NT2/D1 (cell line): ENCODE data around the gene QSOX2.

ENCODE experiments used
- SUZ12 ChIP-seq: IDR thresholded peaks from 2 replicates; pipeline ENCODE4 v1.6.1; 2011; ENCODE audit not compliant: insufficient read length, insufficient read depth; ENCODE audit errors: extremely low read depth
- ZNF274 ChIP-seq: IDR thresholded peaks from 2 replicates; pipeline ENCODE4 v1.6.1; 2011; ENCODE audit warnings: mild to moderate bottlenecking, low read depth, low read length

DNA sequence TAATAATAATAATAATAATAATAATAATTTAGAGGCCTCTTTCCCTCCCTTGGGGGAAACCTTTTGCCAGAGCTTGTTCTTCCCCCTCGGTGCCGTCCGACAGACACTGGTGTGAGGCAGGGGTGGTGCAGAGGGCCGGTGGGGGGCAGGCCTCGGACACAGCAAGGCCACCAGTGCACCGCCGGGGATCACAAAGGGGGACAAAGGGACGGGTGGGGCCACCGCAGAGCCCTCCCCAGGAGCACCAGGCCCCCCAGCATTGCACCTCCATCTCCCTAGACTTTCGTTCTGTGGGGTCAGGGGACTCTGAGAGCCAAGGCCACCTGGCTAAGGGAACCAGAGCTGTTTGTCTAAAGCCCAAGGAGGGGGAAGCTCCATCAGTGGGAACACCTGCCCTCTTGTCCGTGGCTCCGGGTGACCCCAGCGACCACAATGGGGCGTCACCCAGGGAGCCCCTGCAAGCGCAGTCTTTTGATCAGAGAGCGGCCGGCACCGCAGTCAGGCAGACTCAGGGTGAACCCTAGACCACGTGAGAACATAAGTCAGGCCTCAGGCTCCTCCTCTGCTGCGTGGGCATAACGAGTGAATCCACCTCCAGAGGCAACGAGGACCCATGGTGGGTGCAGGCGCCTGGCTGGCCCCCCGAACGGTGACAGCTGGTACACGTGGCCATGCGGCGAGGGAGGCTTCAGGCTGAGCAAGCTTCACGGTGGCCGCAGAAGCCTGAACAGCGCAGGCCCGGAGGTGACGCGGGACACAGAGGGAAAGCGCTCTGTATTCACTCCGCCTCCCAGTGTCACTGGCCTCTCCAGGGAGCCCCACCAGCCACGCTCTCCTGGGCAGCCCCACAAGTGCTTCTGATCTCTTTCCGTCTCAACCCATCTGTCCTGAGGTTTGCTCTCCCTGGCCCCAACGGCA, 12.0 kb upstream of the QSOX2 start:
- TF ChIP-seq SUZ12 (no peak), ZNF274 (no peak)
